GM21737 (cell line): ENCODE measurements around the gene BTBD16.

ENCODE experiments used
- ATAC-seq: cut with Tn5 transposase; IDR thresholded peaks from one replicate; pipeline ENCODE4 v1.9.1; 2021; ENCODE audit warnings: mild to moderate bottlenecking, moderate library complexity; ENCODE audit not compliant: unreplicated experiment

Gene BTBD16

DNA sequence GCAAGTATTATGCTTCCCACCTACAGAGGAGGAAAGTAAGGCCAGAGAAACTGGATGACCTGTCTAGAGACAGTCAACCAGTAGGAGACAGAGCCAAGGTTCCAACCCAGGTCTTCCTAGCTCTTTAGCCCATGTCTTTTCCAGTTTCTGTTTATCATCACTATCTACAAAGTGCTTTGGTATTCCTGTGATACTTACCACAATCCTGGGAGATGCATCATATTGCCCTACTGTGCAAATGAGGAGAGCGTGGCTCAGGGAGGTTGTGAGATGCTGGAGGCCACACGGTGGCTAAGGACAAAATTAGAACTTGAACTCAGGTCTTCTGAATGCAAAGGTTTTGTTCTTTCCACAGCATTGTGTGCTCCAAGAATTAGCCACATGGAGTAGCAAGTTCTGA, 92.2 kb downstream of the BTBD16 start:
- no peak for ATAC-seq

GRCh38 chr10:122363722-122364463, 92.8 kb downstream of the BTBD16 start:
- ATAC-seq: no peak

- ATAC-seq: no peak
Measured at GRCh38 chr10:122368502-122369254, 97.6 kb downstream of the BTBD16 start.

DNA sequence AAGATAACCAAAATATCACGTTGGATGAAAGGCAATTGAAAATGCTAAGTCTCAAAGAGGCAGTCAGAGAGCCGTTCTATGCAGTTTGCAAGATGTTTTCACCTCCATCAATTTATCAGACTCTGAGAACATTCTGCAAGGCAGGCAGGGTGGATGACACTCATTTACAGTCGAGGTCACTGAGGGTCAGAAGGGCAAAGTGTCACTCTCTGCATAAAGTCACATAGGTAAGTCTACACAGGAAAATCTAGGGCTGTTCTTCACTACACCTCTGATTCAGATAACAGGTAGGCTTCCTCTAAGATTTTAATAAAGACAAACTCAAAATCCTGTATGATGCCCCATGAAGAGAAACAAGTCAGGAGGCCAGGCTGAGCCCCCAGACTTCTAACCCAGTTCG, 102.0 kb downstream of the BTBD16 start:
- no peak for ATAC-seq

DNA sequence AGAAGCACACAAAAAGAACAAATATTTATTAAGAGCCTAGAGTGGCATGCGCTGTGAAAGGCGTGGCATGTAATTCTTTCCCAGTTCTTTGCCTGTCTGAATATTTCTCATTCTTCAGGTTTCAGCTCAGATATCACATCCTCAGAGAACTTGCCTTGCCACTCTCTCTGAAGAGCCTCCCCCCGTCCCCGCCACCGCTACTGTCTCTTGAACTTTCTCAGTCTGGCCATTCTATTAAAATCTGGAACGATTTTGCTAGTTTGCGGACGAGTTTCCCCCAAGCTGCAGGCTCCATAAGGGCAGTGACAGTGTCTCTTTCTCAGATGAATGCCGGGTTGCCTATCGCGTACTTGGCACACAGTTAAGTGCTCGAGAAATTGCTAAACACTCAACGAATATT, 102.6 kb downstream of the BTBD16 start:
- ATAC-seq: no peak

GRCh38 chr10:122374237-122374858, 103.3 kb downstream of the BTBD16 start, which contains the start of gene PLEKHA1:
TSS of gene PLEKHA1 (plus strand) at chr10:122374708. CDS start at chr10:122393201, 18,493 bp downstream.
- peak; percentile 88 for ATAC-seq

DNA sequence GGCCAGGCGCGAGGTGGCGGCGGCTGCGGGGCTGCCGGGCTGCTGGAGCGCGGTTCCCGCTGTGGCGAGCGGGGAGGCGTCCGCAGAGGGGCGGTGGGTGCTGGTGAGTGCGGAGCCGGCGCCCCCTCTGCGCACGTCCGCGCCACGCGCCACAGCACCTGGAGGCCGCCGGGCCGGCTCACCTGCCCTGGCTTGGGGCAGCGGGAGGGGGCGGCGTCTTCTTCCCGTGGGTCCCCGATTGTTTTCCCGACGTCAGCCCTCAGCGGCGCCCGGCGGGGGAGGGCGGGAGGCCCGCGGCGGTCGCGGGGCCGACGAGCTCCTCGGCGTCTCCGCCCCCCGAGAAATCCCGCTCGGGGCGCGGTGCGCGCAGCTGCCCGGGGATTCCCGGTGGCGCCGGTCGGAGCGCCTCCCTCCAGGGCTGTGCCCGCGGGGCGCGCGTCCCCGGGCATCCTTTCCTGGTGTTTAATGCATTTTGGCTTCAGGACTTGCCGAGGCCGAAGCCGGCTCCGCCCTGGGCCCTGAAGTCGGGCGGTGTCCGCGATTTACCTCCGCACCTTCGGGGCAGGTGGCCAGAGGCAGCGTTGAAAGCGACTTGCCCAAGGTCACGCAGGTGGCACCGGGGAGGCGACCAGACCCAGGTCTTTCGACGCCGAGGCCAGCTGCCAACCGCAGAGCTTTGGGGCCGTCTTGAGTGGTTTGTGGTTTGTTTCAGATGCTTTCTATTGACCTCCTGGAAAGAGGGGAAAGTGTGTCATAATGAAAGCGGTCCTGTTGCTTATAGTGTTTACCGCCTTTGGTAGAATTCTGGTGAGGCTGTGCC, 104.0 kb downstream of the BTBD16 start:
- ATAC-seq: peak; percentile 47

DNA sequence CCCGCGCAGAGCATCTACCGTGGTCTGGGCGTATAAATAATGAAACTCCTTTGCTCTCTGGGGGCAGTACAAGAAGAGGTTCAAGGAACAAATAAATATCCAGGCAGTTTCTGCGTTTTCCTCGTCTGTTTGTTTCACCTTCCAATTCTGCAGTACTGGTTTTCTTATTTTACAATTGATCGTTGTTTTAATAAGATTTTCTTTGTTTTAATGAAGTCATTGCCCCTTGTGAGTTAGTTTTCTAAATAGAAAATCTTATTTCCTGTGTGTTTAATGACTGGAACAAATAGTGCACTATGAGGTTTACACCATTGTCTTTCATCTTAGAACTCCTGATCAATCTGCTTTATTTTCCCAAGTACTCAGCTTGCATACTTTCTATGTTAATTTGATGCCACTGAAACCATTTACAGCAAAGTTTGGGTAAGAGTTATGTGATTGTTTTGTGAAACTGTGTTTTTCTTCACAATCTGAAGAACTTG, 104.6 kb downstream of the BTBD16 start:
- ATAC-seq: no peak

DNA sequence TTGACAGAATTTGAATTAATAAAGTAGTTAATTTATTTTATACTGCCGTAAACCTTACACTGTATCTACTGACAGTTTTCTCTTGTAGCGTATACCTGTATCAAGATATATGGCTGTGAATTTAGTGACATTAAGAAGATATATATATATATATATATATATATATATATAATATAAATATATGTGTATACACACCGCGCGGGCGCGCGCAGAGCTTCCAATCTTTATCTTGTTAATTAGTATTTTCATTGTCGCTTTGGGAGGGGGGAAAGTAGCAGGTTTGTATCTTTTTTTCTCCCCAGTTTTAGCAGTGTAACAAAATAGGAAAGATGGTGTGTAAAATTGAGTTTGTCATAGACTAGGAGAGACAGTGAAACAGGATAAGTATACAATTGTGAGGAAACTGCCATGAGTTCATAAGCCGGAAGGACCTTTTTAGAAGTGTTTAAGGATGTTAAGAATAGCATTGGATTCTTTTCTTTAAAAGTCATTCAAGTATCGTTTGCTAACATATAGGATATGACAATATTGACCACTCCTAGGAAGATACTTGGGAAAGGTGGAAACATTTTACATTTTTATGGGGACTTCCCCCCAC, 105.4 kb downstream of the BTBD16 start:
- no peak for ATAC-seq

DNA sequence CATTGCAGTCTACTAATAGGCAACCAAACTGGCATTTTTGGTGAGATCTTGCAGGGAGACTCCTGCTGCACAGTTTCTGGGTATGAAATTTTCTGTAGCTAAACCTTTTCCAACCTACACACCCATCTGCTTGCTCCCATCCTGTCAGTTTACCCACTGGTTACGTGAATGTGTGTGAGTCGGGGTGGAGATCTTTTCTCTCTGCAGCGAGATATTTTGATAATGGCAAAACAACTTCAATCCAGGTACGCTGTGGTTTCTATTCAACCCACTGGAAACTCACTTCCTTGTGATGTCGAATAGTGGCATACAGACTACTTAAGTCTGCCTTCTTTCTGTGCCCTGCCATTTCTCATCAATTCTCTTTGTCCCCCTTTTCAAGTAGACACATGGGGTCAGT, 107.9 kb downstream of the BTBD16 start:
- no peak for ATAC-seq

DNA sequence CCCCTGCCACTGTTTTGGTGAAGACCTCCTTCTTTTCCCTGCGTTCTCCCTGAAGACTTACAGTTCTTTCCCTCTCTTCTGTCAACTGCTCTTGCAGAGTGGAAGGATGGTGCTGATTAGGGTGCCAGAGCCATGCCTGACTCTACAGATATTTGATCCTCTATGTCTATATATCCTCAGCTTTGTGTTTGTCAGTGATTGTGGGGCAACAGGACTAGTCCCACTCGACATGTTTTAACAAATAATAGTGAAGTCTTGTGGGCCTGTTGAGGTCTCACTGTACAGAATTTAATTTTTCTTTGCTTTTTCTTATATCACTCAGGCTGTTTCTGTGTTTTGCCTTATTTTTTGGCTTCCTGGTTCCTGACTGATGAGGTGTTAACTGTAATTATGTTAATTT, 108.4 kb downstream of the BTBD16 start:
- ATAC-seq: no peak

DNA sequence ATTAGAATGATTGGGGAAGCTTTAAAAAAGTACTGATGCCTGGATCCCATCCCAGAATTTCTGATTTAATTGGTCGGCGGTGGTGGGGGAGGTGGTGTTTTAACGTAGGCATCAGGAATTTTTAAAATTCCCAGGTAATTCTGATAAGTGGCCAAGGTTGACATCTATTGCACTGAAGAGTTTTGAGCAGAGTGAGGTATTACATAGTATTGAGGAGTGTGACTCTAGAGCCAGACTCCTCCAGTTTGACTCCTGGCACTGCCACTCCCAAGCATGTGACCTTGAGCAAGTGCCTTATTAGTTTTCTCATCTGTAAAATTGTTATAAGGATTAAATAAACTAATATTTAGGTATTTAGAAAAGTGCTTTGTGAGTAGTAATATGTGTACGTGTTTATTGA, 109.6 kb downstream of the BTBD16 start:
- no peak for ATAC-seq

DNA sequence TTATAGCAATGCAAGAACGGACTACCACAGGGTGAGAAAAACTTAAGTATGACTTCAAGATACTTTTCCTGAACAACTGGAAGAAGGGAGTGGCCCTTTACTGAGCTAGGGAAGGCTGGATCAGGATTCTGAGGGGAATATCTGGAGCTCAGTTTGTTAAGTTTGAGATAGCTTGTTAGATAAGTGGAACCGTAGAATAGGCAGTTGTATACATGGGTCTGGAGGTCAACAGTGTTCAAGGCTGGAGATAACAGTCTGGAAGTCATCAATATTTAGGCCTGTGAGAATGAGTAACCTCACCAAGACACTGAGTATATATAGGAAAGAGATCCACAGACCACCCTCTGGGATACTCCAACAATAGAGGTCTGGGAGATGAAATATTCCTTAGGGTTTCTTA, 110.6 kb downstream of the BTBD16 start:
- no peak for ATAC-seq

DNA sequence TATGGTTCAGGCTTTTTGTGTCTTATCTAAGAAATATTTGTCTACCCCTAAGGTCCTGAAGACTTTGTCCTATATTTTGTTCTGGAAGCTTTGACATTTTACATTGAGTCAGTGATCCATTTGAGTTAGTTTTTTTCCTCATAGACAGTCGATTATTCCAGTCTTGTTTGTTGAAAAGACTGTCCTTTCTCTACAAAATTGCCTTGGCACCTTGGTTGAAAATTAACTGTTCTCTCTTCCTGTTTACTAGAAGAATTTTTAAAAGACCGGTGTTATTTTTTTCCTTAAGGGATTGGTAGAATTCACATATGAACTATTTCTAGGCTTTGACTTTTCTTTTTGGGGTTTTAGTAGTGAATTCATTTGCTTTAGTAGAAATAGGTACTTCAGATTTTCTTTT, 115.4 kb downstream of the BTBD16 start:
- ATAC-seq: no peak

DNA sequence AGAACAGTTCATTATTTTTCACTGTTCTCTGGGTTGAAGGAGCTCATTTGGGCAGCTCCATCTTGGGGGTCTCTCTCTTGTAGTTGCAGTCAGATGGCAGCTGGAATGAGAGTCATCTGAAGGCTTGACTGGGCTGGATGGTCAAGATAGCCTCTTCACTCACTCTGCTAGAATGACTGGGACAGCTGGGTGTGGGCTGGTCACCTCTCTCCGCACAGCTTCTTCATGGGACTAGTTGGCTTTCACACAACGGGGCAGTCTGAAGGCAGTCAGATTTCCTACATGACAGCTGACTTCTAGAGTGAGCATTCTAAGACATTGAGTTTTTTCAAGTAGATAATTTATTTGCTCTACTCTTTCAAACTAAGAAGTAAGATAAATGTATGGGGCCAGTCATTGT, 116.5 kb downstream of the BTBD16 start:
- no peak for ATAC-seq
